ENCODE measurements around the gene HSD17B3. TPM values are rescaled to one million over a fixed set of nuclear protein-coding genes. Genes with fewer than 3 reads are reported as not detected.

Gene HSD17B3
- total and polyA plus RNA-seq, 2 of the 13 experiments (the other 11 are each of a cell fraction or from before 2014, with no cell fraction given), result 0.12 TPM; not detected in 1

DNA sequence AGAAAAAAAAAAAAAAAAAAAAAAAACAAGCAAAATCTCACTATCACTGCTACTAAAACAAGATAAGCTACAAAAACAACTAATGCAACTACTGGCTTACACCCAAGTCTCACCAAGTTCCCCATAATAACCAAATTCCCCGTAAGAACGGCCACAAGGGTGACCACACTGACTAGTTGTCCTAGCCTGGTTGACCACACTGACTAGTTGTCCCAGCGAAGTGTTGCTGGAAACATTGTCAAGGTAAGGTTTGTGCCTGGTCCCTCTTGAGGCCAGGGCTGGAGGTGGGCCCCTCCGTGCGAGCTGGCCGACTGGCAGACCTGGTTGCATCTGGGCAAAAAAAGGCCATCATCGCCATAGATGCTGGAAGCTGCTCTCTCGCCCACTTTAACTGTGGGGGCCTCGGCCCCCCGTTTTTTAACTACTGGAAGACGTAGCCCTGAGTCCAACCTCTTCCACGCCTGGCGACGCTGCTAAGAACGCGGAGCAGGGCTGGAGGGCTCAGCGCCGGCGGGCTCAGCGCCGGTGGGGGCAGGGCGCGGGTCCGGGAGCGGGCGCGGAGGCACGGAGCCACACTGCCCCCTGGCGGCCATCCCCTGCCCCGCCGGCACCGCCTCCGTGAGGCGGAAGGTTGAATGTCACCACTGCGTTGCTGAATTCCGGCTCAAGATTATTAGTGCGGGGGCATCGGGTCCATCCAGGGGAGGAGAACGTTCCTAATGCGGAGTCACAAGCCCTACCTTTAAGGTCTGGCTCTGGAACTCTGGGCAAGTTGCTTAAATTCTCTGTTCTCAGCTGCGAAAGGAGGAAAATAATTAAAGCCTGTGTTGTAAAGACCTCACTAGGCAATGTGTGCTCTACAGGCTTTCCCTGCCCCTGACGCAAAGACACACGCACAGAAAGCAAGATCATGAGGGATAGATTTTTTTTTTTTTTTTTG lies 84.0 kb downstream of the HSD17B3 start (continued):
- 0 out of 2 replicates have a peak, but pooled peaks have one; percentile 39 for TF ChIP-seq ZNF142 (CRISPR knock-in tag; IDR thresholded peaks at IDR 0.05)
- TF ChIP-seq ZNF331 (CRISPR knock-in tag; IDR thresholded peaks at IDR 0.05), result 0 out of 2 replicates have a peak, but pooled peaks have one; percentile 16
- no peak for TF ChIP-seq SIN3A (IDR thresholded peaks at IDR 0.05; ENCODE audit: borderline replicate concordance, low read depth, low read length)
- peak; percentile 99 for TF ChIP-seq ZNF546 (CRISPR knock-in tag; conservative IDR thresholded peaks at IDR 0.05)
- TF ChIP-seq AFF4 (CRISPR knock-in tag; IDR thresholded peaks at IDR 0.05), result no peak
- peak; percentile 54; the same call in 1 of the 2 replicates for TF ChIP-seq ZNF768 (CRISPR knock-in tag; IDR thresholded peaks at IDR 0.05)
- TF ChIP-seq TFDP2 (CRISPR knock-in tag; IDR thresholded peaks at IDR 0.05), result 0 out of 2 replicates have a peak, but pooled peaks have one; percentile 28
- TF ChIP-seq MEIS1 (CRISPR knock-in tag; IDR thresholded peaks at IDR 0.05; ENCODE audit: borderline replicate concordance), result peak; percentile 45; the same call in 1 of the 2 replicates
- no peak for TF ChIP-seq U2AF1 (optimal IDR thresholded peaks at IDR 0.05; ENCODE audit: low read depth, low read length)
- no peak for TF ChIP-seq BRD4 (CRISPR knock-in tag; IDR thresholded peaks at IDR 0.05)
- TF ChIP-seq SPEN (CRISPR knock-in tag; IDR thresholded peaks at IDR 0.05; ENCODE audit: low read depth), result peak; percentile 8; the same call in 1 of the 2 replicates
- peak; percentile 34; the same call in 1 of the 2 replicates for TF ChIP-seq GATAD1 (CRISPR knock-in tag; IDR thresholded peaks at IDR 0.05)
- 0 out of 2 replicates have a peak, but pooled peaks have one; percentile 70 for TF ChIP-seq BCL3 (CRISPR knock-in tag; IDR thresholded peaks at IDR 0.05)
- TF ChIP-seq ZSCAN12 (CRISPR knock-in tag; IDR thresholded peaks at IDR 0.05), result peak; percentile 58; the same call in 1 of the 2 replicates
- peak; percentile 64; the same call in 1 of the 2 replicates for TF ChIP-seq ZSCAN31 (CRISPR knock-in tag; IDR thresholded peaks at IDR 0.05; ENCODE audit: low read depth)

Measured in HepG2 (cell line).